ENCODE data around the gene MRGPRX3. TPM values are rescaled to one million over a fixed set of nuclear protein-coding genes. Genes with fewer than 3 reads are reported as not detected.
A peak's percentile ranks its signal among the peaks of the same experiment; 100 is the strongest.

Gene MRGPRX3
- polyA plus RNA-seq, 1 donor from 2014 or later = not detected

DNA sequence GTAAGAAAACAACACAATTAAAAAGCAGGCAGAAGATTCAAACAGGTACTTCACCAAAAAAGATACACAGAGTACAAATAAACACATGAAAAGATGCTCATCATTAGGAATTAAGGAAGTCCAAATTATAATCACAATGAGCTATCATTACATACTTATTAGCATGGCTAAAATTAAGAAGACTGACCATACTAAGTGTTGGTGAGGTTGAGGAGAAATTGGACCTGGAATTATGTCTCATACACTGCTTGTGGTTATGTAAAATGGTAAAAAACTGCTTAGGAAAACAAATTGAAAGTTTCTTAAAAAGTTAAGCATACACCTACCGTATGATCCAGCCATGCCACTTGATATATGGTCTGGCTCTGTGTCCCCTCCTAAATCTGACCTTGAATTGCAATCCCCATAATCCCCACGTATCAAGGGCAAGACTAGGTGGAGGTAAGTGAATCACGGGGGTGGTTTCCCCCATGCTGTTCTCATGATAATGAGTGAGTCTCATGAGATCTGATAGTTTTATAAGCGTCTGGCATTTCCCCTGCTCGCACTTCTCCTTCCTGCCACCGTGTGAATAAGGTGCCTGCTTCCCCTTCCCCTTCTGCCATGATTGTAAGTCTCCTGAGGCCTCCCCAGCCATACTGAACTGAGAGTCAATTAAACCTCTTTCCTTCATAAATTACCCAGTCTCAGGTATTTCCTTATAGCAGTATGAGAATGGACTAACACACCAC is 31.3 kb upstream of the MRGPRX3 start:
- TF ChIP-seq REST (IDR thresholded peaks at IDR 0.05; ENCODE audit: borderline replicate concordance) (no peak), EP300 (conservative IDR thresholded peaks at IDR 0.05; ENCODE audit: poor library complexity, severe bottlenecking) (no peak), TAF1 (IDR thresholded peaks at IDR 0.05; ENCODE audit: low read depth) (no peak), POLR2AphosphoS5 (IDR thresholded peaks at IDR 0.05) (no peak), RAD21 (conservative IDR thresholded peaks at IDR 0.05) (no peak)
- H3K79me2 ChIP-seq (replicated peaks; ENCODE audit: insufficient read depth, low read length) = peaks cover 21% of the 10 kb centered on the region

GRCh38 chr11:18105086-18105801 is 27.1 kb upstream of the MRGPRX3 start:
- peak overlapping the region; percentile 22 for H3K4me2 ChIP-seq (ENCODE audit: low read length)
- peak overlapping the region; percentile 86 for H3K9ac ChIP-seq (ENCODE audit: low read length)
- no peaks in the 10 kb centered on the region for H4K20me1 ChIP-seq (ENCODE audit: insufficient read depth)
- H3K9me3 ChIP-seq (ENCODE audit: low read length) = no peaks in the 10 kb centered on the region
- H3K27ac ChIP-seq (ENCODE audit: low read length) = peak overlapping the region; percentile 66
- H2AFZ ChIP-seq (ENCODE audit: low read depth, low read length) = peak overlapping the region; percentile 88
- no peaks in the 10 kb centered on the region for H3K9me2 ChIP-seq (ENCODE audit: insufficient read depth, low read length)
- peaks cover 21% of the 10 kb centered on the region for H3K79me2 ChIP-seq (replicated peaks; ENCODE audit: insufficient read depth, low read length)
- peaks cover 8% of the 10 kb centered on the region for H3K36me3 ChIP-seq (ENCODE audit: insufficient read depth, low read length)
- no peaks in the 10 kb centered on the region for H3F3A ChIP-seq (ENCODE audit: insufficient read depth, low read length, poor library complexity, severe bottlenecking)
- TF ChIP-seq CTCF (IDR thresholded peaks at IDR 0.05; ENCODE audit: poor library complexity, severe bottlenecking) (no peak), REST (IDR thresholded peaks at IDR 0.05; ENCODE audit: borderline replicate concordance) (no peak), POLR2AphosphoS5 (IDR thresholded peaks at IDR 0.05) (no peak), EZH2 (IDR thresholded peaks at IDR 0.05; ENCODE audit: borderline replicate concordance, insufficient read depth, low read length, poor library complexity, severe bottlenecking) (no peak), SMC3 (conservative IDR thresholded peaks at IDR 0.05; ENCODE audit: poor library complexity) (no peak), EP300 (conservative IDR thresholded peaks at IDR 0.05; ENCODE audit: poor library complexity, severe bottlenecking) (no peak), RAD21 (conservative IDR thresholded peaks at IDR 0.05) (no peak), MXI1 (conservative IDR thresholded peaks at IDR 0.05; ENCODE audit: poor library complexity, severe bottlenecking) (no peak), TAF1 (IDR thresholded peaks at IDR 0.05; ENCODE audit: low read depth) (no peak)
- no peaks in the 10 kb centered on the region for H3K27me3 ChIP-seq (ENCODE audit: insufficient read depth, low read depth, low read length)
- peak overlapping the region; percentile 91 for H3K4me3 ChIP-seq (ENCODE audit: low read length)

More for the DNA sequence above, 31.3 kb upstream of the MRGPRX3 start:
- Histone ChIP-seq H3K36me3 (ENCODE audit: insufficient read depth, low read length) (peaks cover 8% of the 10 kb centered on the region), H2AFZ (ENCODE audit: low read depth, low read length) (no peak overlapping the region), H3K9me3 (ENCODE audit: low read length) (no peaks in the 10 kb centered on the region), H3K4me2 (ENCODE audit: low read length) (no peak overlapping the region), H3K9ac (ENCODE audit: low read length) (no peak overlapping the region), H3K27me3 (ENCODE audit: insufficient read depth, low read depth, low read length) (no peaks in the 10 kb centered on the region), H3F3A (ENCODE audit: insufficient read depth, low read length, poor library complexity, severe bottlenecking) (no peaks in the 10 kb centered on the region), H3K27ac (ENCODE audit: low read length) (no peak overlapping the region), H3K9me2 (ENCODE audit: insufficient read depth, low read length) (no peaks in the 10 kb centered on the region), H3K4me3 (ENCODE audit: low read length) (no peak overlapping the region), H4K20me1 (ENCODE audit: insufficient read depth) (no peaks in the 10 kb centered on the region)

Data from neural cell (in vitro differentiated cells).